Stimulated activated CD8-positive, alpha-beta memory T cell treated with anti-CD3 and anti-CD28 coated beads, Interleukin-12 subunit alpha, Interleukin-12 subunit beta, amount 100 ng/mL, for 24 hours (primary cell): ENCODE results near the gene SLC44A4.
"Not testable (repeated sequence)": the region's sequence is repeated elsewhere in the genome, so short reads cannot be mapped to it uniquely, and the experiment has no call there.

Experiments used
- DNase-seq: peaks from one replicate; pipeline ENCODE4 v3.0.0-alpha.2; 2020; ENCODE audit errors: extremely low read depth

SLC44A4 gene

GRCh38 chr6:31859923-31860322 is 18.9 kb downstream of the SLC44A4 start:
- DNase-seq: no peak

DNA sequence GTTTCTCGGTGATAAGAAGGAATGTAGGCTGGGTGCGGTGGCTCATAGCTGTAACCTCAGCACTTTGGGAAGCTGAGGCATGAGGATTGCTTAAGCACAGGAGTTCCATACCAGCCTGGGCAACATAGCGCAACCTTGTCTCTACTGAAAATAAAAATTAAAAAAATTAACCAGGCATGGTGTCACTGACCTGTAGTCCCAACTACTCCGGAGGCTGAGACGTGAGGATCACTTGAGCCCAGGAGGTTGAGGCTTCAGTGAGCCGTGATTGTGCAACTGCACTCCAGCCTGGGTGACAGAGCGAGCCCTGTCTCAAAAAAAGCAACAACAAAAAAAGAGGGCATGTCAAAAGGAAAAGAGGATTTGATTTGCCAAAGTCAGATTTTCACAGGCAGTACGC is 20.1 kb downstream of the SLC44A4 start:
- DNase-seq: no peak

- DNase-seq: not testable (repeated sequence)
Measured at GRCh38 chr6:31857774-31858173, 21.0 kb downstream of the SLC44A4 start.

DNA sequence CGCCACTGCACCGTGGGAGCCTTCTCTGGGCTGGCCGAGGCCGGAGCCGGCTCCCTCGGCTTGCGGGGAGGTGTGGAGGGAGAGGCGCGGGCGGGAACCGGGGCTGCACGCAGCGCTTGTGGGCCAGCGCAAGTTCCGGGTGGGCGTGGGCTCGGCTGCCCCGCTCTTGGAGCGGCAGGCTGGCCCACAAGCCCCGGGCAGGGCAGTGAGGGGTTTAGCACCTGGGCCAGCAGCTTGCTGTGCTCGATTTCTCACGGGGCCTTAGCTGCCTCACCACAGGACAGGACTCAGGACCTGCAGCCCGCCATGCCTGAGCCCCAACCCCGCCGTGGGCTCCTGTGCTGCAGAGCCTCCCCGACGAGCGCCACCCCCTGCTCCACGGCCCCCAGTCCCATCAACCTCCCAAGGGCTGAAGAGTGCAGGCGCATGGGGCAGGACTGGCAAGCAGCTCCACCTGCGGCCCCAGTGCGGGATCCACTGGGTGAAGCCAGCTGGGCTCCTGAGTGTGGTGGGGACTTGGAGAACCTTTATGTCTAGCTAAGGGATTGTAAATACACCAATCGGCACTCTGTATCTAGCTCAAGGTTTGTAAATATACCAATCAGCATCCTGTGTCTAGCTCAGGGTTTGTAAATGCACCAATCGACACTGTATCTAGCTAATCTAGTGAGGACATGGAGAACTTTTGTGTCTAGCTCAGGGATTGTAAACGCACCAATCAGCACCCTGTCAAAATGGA is 26.6 kb downstream of the SLC44A4 start:
- not testable (repeated sequence) for DNase-seq

- no peak for DNase-seq
Measured at GRCh38 chr6:31851485-31851832, 27.3 kb downstream of the SLC44A4 start.

DNA sequence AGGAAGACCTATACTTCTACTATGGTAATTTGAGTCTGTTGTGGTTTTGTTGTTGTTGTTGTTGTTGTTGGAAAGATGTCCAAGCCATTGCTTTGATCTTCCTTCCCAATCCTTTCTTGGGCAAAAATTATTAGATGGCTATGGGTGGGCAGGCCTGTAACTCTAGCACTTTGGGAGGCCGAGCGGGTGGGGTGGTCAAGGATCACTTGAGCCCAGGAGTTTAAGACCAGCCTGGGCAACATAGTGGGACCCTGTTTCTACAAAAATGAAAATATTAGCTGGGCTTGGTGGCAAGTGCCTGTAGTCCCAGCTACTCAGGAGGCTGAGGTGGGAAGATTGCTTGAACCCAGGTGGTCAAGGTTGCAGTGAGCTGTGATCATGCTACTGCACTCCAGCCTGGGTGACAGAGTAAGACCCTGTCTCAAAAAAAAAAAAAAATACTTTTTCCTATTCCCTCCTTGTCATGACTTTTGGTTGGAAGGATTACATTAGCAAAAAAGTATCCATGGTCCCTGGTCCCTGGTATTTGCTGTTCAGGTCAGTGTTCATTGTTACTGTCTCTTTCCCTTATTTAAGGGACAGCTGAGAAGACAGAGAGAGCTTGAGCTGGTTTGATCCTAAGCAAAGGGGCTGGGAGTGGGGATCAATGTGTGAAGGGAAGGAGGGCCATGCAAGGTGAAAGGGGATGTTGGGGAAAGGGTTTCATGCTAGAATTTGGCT is 27.9 kb downstream of the SLC44A4 start:
- no peak for DNase-seq

DNA sequence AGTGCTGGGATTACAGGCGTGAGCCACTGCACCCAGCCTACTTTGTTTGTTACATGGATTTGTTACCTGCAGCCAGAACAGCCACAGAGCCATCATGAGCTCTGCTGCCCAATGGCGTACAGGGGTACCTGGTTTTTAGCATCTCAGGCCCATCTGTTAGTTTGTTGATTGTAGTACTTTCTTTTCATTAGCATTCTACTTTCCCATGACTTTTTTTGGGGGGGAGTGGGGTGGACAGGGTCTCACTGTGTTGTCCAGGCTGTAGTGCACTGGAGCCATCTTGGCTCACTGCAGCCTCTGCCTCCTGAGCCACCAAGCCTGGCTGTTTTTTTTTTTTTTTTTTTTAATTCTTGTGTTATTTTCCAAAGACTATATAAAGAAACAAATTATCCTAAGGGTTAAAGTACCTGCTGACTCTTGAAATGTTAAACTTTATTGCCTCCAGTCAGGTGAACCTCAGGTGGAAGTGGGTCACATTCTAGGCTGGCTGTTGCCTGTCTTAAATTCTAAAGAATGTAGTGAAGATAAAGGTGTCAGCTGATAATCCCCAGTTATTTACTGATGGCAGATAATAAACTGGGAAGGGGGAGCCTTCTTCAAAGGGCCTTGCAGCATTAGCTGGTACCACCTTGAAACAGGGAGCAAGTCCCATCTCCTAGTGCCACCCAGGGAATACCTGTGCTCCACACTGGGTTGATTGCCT is 31.4 kb downstream of the SLC44A4 start:
- no peak for DNase-seq

DNA sequence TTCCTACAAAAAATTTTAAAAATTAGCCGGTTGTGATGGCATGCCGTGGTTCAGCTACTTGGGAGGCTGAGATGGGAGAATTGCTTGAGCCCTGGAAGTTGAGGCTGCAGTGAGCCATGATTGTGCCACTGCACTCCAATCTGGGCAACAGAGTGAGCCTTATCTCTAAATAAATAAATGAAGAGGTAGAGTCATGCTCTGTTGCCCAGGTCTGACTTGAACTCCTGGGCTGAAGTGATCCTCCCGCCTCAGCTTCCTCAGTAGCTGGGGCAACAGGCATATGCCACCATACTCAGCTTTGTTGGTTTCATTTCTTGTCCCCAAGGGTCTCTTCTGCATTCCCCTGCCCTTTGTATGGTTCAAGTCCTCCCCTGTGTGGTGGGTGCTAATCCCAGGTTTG is 34.3 kb downstream of the SLC44A4 start:
- no peak for DNase-seq

DNA sequence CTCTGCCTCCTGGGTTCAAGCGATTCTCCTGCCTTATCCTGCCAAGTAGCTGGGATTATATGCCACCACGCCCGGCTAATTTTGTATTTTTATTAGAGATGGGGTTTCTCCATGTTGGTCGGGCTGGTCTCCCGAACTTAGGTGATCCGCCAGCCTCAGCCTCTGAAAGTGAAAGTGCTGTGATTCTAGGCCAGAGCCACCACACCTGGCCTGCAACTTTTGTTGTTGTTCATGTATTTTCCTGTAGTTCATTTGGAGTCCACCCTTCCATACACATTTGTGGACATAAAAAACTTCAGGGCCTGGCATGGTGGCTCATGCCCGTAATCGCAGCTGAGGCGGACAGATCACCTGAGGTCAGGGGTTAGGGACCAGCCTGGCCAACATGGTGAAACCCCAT is 36.7 kb downstream of the SLC44A4 start:
- DNase-seq: no peak

DNA sequence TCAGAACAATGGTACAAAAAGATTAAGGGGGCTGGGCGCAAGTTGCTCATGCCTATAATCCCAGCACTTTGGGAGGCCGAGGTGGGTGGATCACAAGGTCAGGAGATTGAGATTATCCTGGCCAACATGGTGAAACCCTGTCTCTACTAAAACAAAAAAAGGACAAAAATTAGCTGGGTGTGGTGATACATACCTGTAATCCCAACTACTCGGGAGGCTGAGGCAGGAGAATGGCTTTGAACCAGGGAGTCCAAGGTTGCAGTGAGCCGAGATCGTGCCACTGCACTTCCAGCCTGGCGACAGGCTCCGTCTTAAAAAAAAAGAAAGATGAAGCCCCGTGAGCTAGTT is 39.0 kb downstream of the SLC44A4 start:
- not testable (repeated sequence) for DNase-seq

GRCh38 chr6:31838968-31839367 is 39.8 kb downstream of the SLC44A4 start:
- no peak for DNase-seq

DNA sequence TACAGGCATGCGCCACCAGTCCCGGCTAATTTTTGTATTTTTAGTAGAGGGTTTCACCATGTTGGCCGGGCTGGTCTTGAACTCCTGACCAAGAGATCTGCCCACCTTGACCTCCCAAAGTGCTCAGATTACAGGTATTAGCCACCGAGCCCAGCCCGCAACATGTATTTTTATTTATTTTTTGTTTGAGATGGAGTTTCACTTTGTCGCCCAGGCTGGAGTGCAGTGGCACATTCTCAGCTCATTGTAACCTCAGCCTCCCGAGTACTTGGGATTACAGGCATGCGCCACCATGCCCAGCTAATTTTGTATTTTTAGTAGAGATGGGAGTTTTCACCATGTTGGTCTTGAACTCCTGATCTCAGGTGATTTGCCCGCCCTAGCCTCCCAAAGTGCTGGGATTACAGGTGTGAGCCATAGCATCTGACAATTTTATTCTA is 40.7 kb downstream of the SLC44A4 start:
- not testable (repeated sequence) for DNase-seq

DNA sequence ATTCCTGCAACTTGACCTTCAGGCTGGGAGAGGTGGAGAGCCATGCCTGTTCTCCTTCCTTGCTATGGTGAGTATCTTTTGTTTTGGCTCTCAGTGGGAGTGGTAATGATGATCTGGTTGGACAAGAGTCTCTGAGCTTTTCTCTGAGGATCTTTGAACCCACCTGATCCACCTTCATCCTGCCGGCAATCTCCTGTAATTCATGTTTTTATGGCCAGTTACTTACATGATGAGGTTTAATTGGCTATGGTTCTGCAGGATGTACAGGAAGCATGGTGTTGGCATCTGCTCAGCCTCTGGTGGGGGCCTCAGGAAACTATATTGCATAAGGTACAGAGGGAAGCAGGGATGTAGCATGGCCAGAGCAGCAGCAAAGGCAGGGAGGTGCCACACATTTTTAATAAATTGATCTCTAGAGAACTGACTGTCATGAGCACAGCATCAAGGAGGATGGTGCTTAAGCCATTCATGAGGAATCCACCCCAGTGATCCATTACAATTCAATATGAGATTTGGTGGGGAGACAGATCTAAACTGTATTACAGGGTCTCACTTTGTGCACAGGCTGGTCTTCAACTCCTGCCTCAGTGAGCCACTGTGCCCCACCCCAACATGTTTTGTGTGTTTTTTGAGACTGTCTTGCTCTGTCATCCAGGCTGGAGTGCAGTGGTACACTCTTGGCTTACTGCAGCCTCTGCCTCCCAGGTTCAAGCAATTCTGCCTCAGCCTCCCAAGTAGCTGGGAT is 41.3 kb downstream of the SLC44A4 start:
- no peak for DNase-seq

DNA sequence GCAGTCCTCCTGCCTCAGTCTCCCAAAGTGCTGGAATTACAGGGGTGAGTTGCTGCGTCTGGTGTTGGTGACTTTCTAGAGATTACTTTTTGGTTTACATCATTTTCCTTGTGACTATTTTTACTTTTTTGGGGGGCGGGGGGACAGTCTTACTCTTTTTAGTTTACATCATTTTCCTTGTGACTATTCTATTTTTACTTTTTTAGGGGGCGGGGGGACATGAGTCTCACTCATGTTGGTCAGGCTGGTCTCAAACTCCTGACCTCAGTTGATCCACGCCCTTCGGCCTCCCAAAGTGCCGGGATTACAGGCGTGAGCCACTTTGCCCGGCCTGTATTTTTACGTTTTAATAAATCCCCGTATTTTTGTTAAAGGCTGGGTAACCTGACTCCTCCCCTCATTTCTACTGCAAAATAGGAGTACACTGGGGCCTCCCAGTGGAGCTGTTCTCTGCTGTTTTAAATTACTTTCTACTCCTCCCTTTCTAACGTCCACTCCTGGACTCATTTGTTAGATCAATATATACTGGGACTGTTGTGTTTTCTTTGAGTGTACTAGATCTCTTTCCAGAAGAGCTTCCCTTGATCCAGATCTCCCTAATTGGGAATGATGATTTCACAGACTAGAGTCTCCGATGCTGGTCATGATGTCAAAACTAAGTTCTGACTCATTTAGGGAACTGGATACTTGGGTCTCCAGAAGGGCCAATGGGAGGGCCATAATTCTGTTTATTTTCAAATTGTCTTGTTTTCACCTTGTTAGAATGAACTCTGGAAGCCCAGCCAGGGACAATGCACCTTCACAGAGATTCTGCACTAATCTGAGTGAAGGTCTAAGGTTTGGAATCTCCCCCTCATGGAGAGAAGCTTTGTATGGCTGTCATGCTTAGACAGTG is 42.1 kb downstream of the SLC44A4 start:
- DNase-seq: no peak

- no peak for DNase-seq
Measured at GRCh38 chr6:31836047-31836473, 42.7 kb downstream of the SLC44A4 start.

DNA sequence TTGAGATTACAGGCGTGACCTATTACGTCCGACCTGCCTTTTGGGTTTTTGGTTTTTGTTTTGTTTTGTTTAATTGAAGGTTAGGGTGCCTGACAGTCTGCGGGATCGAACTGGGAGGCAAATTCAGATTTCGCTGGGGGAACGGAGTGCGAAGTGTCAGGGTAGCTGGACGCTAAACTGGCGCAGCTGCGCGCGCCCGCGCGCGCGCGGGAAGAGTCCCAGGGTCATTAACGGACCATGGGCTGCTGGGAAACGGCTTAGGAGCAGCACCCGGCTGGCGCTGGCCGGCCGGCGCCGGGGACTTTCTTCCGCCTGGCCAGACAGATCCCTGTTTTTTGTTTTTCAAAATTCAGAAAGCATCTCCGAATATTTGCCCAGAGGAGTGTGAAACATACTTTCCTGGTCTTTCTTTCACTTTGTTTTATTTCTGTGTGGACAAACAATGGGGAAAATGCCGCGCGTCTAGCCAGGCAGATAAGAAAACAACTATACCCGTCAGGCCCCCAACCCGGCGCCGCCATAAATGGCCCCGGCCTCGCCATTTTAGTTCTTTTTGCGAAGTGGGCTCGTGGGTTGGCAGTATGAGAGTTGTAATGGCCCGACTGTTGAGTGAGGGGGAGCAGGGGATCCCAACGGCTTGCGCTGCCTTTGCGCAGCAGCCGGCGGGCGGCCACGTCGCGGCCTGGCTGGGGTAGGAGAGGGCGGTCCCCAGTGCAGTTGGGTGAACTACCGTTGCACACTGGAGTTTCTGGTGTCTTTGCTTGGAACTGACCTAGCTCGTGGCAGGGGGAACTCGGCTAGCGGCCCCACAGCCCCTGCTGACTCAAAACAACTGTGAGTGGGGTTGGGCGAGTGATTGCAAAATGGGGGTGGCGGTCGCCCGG is 44.2 kb downstream of the SLC44A4 start:
- no peak for DNase-seq

DNA sequence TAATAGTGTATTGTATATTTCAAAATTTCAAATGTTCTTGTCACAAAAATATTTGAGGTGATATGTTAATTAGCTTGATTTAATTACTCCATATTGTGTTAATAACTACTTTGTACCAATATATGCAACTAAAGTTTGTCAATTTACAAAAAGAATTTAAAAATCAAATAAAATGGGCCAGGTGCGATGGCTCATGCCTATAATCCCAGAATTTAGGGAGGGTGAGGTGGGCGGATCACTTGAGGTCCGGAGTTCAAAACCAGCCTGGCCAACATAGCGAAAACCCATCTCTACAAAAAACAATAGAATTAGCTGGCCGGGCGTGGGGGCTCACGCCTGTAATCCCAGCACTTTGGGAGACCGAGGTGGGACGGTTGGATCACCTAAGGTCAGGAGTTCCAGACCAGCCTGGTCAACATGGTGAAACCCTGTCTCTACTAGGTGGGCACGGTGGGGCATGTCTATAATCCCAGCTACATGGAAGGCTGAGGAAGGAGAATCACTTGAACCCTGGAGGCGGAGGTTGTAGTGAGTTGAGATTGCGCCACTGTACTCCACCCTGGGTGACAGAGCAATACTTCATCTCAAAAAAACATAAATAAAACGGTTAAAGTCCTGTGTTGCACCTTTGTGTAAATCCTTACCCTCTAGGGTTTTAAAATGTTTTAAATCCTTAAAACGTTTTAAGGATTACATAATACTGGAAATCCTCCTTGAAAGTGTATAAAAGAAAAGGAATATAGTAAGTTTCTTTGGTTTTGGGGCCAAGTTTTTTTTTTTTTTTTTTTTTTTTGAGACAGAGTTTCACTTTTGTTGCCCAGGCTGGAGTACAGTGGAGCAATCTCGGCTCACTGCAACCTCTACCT is 47.2 kb downstream of the SLC44A4 start:
- DNase-seq: no peak

GRCh38 chr6:31830886-31831335 is 47.9 kb downstream of the SLC44A4 start:
- DNase-seq: no peak
